Mucosa of descending colon (tissue), 3 donors: ENCODE measurements around the gene WNT7B. TPM values are rescaled to one million over a fixed set of nuclear protein-coding genes. Genes with fewer than 3 reads are reported as not detected.

Experiments
- ATAC-seq: fragments of 200-7000 bp; cut with Tn5 transposase; one replicate; pipeline ENCODE4 v1.9.1; 2020; ENCODE audit warnings: mild to moderate bottlenecking, moderate library complexity
- DNase-seq, 3 donors: peaks; one replicate each; pipeline ENCODE4 v3.0.0-alpha.2; 2020
- H3K36me3 ChIP-seq: fragments of 200-600 bp; one replicate; pipeline ENCODE4 v1.8.0; 2021; ENCODE audit warnings: low read depth, mild to moderate bottlenecking
- H3K4me1 ChIP-seq: fragments of 200-600 bp; one replicate; pipeline ENCODE4 v1.8.0; 2021; ENCODE audit warnings: low read depth, mild to moderate bottlenecking
- H3K4me3 ChIP-seq: fragments of 200-600 bp; one replicate; pipeline ENCODE4 v1.8.0; 2021; ENCODE audit warnings: mild to moderate bottlenecking
- H3K9me3 ChIP-seq: fragments of 200-600 bp; one replicate; pipeline ENCODE4 v1.8.0; 2021; ENCODE audit warnings: mild to moderate bottlenecking
- intact Hi-C, 2 donors: fragments of 100-400 bp; cut with DNase I in 1 of 2; cut with micrococcal nuclease in 1 of 2; formaldehyde crosslinking; loops; one replicate each; pipeline versions ENCODE4 v1.11.0 to v1.11.1; 2022; cut with DNase I, micrococcal nuclease
- total RNA-seq, 3 donors: library from RNA; stranded (reverse); fragmentation: NEBNext Ultra II Directional in 2 of 3; extraction: Animal tissue kit (Norgen Biotek cat#: 25700) in 2 of 3; gene quantifications; one replicate each; pipeline versions ENCODE4 v1.2.1 to v1.2.4, GENCODE V29; 2021 to 2023
- TF ChIP-seq, protein P1 (sequence below): fragments of 200-600 bp; IDR thresholded peaks from one replicate; pipeline ENCODE4 v1.8.0; 2022; ENCODE audit warnings: antibody characterized with exemption, mild to moderate bottlenecking
- donor health status: DM: no; HTN: no; CAD: no; lungs with moderate emphysema.
- donor health status: DM: no; HTN: no; CAD: no.
- donor health status: DM: no; HTN: yes; CAD: no.

The WNT7B gene
- total RNA-seq, 3 donors from 2014 or later, result not detected

- intact Hi-C loops, result loop anchor here in 1 of 2 donors (10.0 kb wide), 1 partner anchor 64 kb away; no protein-coding TSS in a partner anchor
- Histone ChIP-seq H3K4me1 (peaks cover 22% of the 10 kb centered on the region), H3K9me3 (peaks cover 7% of the 10 kb centered on the region), H3K4me3 (no peak overlapping the region), H3K36me3 (no peaks in the 10 kb centered on the region)
- DNase-seq (peak in 1 of 3 donors; percentile 38), ATAC-seq (no peak)
- TF ChIP-seq, protein P1, sequence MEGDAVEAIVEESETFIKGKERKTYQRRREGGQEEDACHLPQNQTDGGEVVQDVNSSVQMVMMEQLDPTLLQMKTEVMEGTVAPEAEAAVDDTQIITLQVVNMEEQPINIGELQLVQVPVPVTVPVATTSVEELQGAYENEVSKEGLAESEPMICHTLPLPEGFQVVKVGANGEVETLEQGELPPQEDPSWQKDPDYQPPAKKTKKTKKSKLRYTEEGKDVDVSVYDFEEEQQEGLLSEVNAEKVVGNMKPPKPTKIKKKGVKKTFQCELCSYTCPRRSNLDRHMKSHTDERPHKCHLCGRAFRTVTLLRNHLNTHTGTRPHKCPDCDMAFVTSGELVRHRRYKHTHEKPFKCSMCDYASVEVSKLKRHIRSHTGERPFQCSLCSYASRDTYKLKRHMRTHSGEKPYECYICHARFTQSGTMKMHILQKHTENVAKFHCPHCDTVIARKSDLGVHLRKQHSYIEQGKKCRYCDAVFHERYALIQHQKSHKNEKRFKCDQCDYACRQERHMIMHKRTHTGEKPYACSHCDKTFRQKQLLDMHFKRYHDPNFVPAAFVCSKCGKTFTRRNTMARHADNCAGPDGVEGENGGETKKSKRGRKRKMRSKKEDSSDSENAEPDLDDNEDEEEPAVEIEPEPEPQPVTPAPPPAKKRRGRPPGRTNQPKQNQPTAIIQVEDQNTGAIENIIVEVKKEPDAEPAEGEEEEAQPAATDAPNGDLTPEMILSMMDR, result no peak
Observed at GRCh38 chr22:46010207-46010867, 33.4 kb upstream of the WNT7B start.

DNA sequence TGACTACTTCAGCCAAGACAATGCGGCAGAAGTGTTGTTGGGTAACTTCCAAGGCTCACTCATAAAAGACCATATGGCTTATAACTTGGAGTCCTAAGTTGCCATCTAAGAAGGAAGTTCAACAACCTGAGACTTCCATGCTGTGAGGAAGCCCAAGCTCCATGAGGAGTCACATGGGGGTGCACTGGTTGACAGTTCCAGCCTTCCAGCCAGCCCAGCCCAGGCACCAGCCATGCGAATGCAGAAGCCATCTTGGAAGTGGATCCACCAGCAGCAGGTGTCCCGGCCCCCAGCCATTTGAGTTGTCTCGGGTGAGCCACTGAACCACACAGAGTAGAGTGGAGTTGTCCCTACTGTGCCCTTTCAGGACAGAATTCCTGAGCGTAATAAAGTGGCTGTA is 32.8 kb upstream of the WNT7B start:
- DNase-seq, result peak in 2 of 3 donors; percentile 25 to 47
- peaks cover 22% of the 10 kb centered on the region for H3K4me1 ChIP-seq
- H3K9me3 ChIP-seq, result peaks cover 7% of the 10 kb centered on the region
- ATAC-seq, result no peak
- no peaks in the 10 kb centered on the region for H3K36me3 ChIP-seq
- no peak overlapping the region for H3K4me3 ChIP-seq
- TF ChIP-seq, protein P1, result no peak
- intact Hi-C loops, result loop anchor here (5.0 to 10.0 kb wide), 2 partner anchors 65 to 108 kb away; no protein-coding TSS in a partner anchor

DNA sequence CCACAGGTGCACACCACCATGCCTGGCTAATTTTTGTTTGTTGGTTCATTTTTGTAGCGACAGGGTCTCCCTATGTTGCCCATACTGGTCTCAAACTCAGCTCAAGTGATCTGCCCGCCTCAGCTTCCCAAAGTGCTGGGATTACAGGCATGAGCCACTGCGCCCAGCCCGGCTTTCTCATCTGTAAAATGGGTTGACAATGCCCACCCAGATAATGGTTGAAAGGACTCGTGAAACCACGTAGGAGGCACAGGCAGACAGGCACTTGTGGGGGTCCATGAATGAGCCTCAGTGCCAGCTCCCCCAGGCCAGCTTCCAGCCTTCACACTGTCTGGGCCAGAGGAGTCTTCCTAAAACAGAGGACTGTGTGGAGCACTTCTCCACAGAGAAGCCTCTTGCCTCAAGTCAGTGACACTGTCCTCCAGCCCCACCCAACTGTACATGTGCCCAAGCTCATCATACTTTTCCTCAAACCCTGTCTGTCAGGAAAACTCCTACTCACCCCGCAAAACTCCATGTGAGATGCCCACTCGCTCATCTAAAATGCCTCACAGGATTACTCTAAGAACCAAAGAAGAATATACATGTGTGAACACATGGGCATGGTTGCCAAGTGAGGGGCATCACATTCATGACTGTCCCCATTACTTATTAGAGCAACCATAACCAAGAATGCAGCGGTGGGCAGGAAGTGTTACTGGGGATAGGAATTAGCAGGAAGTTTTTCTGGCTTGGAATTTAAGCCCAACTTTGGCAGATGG is 32.1 kb upstream of the WNT7B start:
- intact Hi-C loops, result loop anchor here (5.0 kb wide), 1 partner anchor 108 kb away; no protein-coding TSS in a partner anchor
- ATAC-seq, result no peak
- H3K4me1 ChIP-seq, result peaks cover 22% of the 10 kb centered on the region

DNA sequence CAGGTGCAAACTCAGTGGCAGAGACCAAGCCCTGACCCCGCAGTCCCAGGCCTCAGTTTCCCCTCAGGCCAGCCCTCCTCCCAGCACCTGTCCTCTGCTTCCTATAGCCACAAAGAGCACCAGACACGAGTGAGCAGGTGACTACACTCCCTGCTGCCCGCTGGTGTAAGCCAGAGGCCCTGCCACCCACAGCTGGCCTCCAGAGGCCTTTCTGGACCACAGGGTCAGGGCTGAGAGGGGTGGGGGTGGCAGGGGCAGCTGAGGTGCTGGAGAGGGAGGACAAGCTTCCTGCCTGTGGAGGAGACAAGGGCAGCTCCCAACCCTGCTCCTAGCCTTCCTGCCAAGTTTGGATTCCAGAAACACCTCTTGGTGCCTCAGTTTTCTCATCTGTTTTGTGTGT is 31.3 kb upstream of the WNT7B start:
- TF ChIP-seq, protein P1, result no peak
- DNase-seq, result peak in 1 of 3 donors; percentile 50
- no peak overlapping the region for H3K4me3 ChIP-seq
- intact Hi-C loops, result loop anchor here (5.0 kb wide), 1 partner anchor 109 kb away; no protein-coding TSS in a partner anchor
- no peak for ATAC-seq
- H3K36me3 ChIP-seq, result no peaks in the 10 kb centered on the region
- H3K9me3 ChIP-seq, result peaks cover 7% of the 10 kb centered on the region
- H3K4me1 ChIP-seq, result peaks cover 21% of the 10 kb centered on the region

More for the DNA sequence above, 32.1 kb upstream of the WNT7B start:
- Histone ChIP-seq H3K9me3 (peaks cover 7% of the 10 kb centered on the region), H3K36me3 (no peaks in the 10 kb centered on the region), H3K4me3 (no peak overlapping the region)
- TF ChIP-seq, protein P1, result no peak
- DNase-seq, result peak in 1 of 3 donors; percentile 20

DNA sequence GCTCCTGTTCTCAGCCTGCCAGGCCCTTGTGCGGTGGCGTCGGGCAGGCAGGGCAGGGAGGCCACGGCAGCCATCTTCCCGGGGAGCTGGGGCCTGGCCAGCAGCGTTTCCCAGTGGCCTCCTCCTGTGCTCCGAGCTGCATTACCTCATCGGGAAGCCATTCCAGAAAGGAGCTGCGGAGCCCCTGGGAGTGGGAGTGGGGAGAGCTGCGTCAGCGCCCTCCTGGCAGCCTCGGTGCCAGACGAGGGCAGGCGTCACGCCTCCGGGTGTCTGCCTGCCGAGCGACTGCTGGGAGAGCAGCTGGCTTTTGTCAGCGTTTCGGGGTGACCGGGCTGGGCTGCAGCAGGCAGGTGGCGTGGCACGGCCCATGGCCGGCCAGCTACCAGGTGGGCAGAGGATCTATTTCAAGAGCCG is 30.9 kb upstream of the WNT7B start:
- peak; percentile 6 for ATAC-seq
- Histone ChIP-seq H3K4me1 (peaks cover 17% of the 10 kb centered on the region), H3K9me3 (peaks cover 7% of the 10 kb centered on the region), H3K36me3 (no peaks in the 10 kb centered on the region), H3K4me3 (no peak overlapping the region)
- DNase-seq, result peak in 1 of 3 donors; percentile 72
- TF ChIP-seq, protein P1, result no peak
- intact Hi-C loops, result loop anchor here (5.0 kb wide), 1 partner anchor 109 kb away; no protein-coding TSS in a partner anchor
